Measurements from ENCODE around the gene RPL41.
"Not testable (repeated sequence)": the region's sequence is repeated elsewhere in the genome, so short reads cannot be mapped to it uniquely, and the experiment has no call there.

RPL41 gene

DNA sequence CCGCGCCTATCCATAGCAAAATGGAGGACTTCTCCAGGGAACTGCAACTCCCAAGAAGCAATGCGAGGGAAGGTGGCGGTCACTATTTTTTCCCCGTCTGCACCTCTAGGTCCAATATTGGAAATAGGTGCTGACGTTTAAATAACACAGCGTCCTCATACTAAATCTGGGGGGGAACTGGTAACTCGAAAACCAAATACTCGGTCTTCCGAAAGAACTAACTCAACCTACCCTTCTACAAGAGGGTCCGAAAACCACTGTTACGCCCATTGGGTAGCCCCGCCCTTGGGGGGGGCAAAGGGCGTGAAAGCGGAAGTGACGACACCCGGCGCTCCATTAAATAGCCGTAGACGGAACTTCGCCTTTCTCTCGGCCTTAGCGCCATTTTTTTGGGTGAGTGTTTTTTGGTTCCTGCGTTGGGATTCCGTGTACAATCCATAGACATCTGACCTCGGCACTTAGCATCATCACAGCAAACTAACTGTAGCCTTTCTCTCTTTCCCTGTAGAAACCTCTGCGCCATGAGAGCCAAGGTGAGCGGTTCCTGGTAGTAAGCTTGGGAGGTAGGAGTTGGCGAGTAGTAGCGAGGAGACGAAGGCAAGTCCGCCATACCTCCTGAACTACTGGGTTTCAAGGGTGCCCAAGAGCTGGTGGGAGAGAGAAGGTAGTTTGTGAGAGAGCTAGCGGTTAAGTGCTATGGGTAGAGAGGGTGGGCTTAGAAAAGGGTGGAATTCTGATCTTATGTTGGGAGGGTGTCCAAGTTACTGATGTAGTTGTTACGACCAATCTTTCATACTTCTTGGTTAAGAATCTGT lies at the start of gene RPL41:
TSS of gene RPL41 (plus strand) at position 367 of the 815 bp plus-strand sequence.
- peak; percentile 88 to 99 for DNase-seq

DNA sequence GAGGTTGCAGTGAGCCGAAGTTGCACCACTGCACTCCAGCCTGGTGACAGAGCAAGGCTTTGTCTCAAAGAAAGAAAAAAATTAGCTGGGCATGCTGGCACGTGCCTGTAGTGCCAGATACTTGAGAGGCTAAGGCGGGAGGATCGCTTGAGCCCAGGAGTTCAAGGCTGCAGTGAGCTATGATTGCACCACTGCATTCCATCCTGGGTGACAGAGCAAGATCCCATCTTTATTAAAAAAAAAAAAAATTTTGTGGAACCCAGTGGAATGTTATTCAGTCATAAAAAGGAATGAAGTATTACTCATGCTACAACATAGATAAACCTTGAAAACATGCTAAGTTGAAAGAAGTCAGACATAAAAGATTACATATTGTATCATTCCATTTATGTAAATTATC lies 44.8 kb upstream of the RPL41 start:
- DNase-seq = no peak

DNA sequence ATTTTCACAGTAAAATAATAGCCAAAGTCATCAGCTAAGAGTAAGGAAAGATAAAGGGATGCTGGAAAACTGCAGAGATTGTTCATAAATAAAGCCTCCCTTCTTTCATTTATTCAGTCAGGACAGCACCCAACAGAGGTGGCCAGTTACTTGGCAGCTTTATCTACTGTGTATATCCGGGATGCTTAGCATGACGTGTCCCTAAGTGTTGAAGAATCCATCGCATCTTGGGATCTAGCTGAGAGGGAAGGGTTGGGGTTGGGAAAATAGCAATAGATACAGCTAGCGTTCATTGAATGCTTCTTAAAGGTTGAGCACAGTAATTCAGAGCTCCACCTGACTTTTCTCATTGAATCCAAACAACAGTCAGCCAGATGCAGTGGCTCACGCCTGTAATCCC lies 42.0 kb upstream of the RPL41 start:
- no peak for DNase-seq

DNA sequence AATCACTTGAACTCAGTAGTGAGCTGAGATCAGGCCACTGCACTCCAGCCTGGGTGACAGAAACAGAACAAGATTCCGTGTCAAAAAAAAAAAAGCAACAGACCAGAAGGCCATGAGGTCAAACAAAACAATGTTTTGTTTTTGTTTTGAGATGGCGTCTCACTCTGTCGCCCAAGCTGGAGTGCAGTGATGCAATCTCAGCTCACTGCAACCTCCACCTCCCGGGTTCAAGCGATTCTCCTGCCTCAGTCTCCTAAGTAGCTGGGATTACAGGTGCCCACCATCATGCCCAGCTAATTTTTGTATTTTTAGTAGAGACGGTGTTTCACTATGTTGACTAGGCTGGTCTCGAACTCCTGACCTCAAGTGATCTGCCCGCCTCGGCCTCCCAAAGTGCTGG lies 38.5 kb upstream of the RPL41 start:
- not testable (repeated sequence) for DNase-seq

DNA sequence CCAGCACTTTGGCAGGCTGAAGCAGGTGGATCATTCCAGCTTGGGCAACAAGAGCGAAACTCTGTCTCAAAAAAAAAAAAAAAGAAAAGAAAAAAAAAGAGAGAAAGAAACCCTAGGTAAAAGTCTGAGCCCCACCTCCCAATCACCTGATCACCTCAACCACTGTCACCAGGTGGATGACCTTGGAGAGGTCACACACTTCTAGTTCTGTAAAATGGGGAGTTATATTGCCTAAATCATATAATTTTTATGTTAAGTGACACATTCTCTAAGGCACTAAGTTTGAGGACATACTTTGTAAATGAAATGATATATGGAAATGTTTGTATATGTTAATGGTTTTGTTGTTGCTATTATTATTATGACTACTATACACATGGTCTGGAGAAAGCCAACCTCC lies 38.0 kb upstream of the RPL41 start:
- no peak for DNase-seq

DNA sequence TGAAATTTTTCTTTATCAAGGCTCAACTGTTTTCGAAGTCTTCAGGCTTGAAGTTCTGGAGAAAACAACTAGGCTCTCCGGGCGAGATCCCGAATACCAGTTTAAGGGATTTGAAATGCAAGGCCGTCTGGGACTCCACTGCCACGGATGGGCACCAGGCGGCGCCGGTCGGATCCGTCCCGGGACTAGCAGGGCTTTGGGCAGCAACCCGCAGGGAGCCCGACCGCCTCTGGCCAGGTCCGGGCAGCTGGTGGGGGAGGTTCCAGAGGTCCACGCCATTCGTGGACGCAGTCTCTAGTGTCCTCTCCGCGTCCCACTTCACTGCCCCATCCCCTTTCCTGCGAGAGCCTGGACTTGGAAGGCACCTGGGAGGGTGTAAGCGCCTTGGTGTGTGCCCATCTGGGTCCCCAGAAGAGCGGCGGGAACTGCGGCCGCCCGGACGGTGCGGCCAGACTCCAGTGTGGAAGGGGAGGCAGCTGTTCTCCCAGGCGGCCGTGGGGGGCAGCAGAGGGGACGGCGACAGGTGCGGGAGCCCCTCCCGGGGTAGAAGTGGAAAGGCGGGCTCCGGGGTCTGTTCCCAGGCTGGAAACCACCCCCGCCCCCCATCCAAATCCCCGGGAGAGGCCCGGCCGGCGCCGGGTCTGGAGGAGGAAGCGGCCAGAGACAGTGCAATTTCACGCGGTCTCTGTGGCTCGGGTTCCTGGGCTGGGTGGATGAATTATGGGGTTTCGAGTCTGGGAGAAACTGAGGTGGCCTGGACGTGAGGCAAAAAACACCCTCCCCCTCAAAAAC lies 37.3 kb upstream of the RPL41 start:
- DNase-seq = peak; percentile 70 to 84

DNA sequence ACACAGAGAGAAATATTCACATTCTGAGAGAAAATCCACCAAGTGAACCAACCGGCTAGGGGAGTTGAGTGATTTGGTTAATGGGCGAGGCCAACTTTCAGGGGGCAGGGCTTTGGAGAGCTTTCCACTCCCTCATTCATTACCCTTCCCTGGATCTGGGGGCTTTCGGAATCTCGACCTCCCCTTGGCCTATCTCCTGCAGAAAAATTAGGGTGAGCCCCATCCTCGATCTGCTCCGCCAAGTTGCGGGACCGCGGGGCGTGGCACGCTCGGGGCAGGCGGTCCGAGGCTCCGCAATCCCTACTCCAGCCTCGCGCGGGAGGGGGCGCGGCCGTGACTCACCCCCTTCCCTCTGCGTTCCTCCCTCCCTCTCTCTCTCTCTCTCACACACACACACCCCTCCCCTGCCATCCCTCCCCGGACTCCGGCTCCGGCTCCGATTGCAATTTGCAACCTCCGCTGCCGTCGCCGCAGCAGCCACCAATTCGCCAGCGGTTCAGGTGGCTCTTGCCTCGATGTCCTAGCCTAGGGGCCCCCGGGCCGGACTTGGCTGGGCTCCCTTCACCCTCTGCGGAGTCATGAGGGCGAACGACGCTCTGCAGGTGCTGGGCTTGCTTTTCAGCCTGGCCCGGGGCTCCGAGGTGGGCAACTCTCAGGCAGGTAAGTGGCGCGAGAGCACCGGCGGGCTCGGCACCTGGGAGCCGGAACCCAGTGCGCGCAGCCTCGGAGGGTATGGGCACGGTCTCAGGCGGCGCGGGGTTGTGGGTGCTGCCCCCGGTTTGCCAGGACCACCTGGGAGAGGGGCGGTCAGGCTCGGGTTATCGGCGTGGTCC lies 36.5 kb upstream of the RPL41 start, which contains the start of gene ERBB3:
TSS of gene ERBB3 (plus strand) at position 443 of the 833 bp plus-strand sequence. CDS start at position 579, 136 bp downstream.
- peak; percentile 35 to 67 for DNase-seq

DNA sequence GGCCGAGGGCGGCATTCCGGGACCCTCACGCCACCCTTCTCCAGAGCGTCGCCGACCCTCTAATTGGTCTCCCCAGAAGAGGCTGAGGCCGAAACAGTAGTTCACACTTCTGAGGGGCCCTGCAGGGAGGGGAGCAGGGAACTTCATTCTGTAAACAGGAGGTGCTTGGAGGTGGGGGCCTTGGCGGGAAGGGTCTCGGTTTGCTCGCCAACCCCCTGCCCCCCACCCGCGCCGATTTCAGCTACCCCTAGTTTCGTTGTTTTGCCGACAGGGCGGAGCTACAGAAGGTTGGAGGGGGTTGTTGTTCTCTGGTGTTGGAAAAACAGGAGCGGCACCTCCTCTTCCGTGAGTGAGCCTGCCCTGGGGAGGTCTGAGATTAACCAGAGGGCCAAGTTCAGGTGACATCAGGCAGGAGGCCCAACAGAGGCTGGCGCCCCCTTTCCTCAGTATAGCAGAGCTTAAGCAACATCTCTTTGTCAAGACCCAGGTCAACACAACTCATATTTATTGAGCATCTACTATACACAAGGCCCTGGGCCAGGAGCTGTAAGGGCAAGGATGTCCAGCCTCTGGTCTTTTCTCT lies 35.8 kb upstream of the RPL41 start:
- no peak for DNase-seq

DNA sequence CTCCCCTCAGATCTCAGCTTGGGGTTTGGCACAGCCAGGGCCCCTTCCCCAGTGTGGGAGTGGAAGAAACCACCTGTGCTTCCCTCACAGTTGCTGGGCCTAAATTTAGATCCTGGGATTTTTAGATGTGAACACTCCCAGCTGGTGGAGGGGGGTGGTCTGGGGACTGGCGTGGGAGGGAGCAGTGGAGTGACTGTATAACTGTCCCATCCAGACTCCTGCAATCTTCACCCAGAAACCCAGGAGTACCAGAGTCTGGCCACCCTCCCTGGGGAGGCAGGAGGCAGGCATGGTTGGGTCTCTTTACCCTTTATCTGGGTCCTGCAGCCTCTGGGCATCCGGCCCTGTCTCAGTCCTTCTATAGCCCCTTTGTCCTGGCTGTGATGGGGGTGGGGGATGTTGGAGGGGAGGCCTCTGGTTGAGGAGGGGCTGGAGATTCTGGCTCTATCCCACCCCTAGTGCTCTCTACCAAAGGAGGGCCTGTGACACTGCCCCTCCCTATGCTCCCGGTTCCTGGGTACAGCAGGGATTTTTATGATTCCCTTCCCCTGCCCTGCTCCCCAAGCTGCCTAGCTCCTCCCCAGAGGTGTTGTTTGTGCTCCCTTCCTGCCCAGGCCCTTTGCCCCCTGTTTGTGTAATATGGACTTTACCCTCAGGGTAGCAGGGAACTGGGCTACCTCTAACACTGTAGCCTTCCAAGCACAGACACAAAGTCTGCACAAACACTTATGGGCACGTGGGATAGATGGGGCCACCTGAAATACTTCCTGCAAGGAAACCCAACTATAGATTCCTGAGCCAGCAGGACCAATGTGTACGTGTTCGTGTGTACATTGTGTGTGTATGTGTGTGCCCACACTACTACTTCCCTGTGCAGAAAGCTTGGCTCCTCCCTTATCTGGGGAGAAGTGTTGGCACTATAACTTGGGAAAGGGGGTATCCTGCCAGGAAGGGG lies 34.8 kb upstream of the RPL41 start:
- no peak for DNase-seq

DNA sequence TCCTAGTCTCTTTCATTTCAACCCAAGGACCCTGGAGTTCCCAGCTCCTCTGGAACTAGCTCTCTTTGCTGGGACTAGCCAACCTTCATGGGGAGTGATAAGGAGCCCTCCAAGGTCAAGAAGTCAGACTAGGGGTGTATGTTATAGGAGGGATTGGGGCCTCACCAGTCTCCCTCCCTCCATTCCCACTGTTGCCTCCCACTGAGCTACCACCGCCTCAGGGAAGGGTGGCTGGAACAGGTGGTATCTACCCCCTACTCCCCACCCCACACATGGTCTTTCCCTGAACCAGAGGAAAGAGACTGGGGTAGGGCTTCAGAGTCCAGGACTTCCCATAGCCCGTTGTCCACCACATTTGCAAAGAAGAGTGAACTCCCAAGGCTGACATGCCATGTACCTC lies 34.1 kb upstream of the RPL41 start:
- no peak for DNase-seq

DNA sequence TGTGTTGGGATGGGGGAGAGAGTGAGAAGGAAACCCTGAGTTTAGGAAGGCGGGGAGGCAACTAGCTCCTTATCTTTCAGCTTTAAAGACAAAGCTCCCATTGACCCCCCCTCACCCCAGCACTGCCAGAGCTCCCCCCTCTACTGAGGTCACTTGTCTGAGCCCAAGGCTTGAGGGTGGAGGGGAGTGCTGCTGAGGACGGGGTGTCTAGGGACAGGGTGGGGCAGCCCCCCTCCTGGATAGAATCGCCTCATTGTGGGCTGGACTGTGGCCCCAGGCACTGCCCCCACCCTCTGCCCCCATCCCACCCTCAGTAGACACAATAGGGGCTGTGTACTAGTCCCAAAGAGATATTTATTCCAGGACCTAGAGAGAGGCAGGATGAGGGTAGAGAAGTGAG lies 33.5 kb upstream of the RPL41 start:
- no peak for DNase-seq

DNA sequence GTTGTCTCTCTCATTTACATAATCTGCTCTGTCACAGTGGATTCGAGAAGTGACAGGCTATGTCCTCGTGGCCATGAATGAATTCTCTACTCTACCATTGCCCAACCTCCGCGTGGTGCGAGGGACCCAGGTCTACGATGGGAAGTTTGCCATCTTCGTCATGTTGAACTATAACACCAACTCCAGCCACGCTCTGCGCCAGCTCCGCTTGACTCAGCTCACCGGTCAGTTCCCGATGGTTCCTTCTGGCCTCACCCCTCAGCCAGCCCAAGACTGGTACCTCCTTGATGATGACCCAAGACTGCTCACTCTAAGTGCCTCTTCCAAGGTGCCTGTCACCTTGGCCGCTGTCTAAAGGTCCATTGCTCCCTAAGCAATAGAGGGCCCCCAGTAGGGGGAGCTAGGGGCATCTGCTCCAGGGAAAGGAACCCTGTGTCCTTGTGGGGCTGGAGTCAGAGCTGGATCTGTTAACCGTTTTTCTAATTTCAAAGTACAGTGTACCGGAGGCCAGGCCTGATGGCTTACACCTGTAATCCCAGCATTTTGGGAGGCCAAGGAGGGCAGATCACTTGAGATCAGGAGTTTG lies 31.4 kb upstream of the RPL41 start:
- DNase-seq = peak; percentile 14 to 49

DNA sequence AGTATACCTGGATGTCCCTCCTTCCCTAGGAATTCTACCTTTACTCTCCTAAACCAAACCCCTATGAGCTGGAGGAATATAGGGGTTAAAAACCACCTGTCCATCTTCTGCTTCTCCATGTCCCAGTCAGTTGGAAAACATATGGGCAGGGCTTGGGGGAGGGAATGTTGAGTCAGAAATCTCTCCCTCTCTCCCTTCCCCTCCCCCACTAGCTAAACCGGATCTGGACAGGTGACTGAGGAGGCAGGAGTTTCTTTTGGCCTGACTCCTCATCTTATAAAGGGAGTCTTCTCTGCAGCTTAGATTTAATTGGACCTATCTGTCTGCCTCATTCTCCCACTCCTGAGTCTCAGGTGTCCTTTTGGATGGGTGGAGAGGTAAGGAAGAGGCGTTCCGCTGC lies 30.3 kb upstream of the RPL41 start:
- no peak for DNase-seq

DNA sequence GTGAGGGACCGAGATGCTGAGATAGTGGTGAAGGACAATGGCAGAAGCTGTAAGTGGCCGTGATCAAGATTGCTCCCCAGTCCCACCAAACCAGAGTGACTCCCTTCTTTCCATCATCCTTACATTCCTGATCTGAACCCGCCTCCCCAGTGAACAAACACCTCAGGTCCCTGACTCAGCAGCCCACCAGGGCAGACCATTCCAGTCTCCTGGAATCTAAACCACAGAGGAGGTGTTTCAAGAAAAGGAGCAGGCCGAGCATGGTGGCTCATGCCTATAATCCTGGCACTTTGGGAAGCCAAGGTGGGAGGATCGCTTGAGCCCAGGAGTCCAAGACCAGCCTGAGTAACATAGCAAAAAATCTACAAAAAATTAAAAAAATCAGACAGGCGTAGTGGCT lies 29.8 kb upstream of the RPL41 start:
- no peak for DNase-seq

DNA sequence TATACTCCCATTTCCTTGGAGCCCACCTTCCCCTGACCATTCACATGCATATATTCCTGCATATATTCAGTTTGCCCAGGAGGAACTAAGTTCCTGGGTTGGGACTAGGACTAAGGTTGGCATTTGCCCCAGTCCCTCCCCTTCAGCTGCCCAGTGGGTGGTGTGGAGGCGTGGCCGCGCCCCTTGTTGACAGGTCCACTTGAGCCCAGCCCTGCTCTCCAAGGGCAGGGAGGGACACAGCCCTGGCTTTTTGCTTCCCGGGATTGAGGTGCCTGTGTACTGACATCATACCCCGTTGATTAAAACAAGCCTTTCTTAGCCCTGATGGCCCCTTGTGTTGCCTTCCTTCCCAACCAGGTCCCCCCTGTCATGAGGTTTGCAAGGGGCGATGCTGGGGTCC lies 29.2 kb upstream of the RPL41 start:
- DNase-seq = peak; percentile 39 to 55

DNA sequence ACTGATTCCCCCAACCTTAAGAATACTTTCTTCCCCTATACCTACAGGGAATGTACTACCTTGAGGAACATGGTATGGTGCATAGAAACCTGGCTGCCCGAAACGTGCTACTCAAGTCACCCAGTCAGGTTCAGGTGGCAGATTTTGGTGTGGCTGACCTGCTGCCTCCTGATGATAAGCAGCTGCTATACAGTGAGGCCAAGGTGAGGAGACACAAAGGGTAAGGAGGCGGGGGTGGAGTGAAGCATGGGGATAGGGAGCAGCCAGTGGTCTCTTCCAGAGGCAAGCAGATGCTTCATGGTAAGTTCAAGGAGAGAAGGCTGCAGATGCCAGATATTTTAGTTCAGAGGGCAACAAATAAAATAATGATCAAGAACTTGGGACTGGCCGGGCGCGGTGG lies 18.7 kb upstream of the RPL41 start:
- no peak for DNase-seq

DNA sequence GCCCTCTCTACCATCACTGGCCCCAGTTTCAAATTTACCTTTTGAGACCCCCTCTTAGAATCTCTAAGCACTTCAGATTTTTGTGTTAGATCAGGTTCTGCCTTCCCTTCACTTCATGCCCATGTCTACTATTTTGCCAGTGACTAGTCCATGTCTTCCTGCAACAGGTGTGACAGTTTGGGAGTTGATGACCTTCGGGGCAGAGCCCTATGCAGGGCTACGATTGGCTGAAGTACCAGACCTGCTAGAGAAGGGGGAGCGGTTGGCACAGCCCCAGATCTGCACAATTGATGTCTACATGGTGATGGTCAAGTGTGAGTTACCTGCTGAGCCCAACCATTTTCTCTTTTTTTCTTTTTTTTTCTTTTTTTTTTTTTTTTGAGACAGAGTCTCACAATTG lies 17.8 kb upstream of the RPL41 start:
- no peak for DNase-seq

DNA sequence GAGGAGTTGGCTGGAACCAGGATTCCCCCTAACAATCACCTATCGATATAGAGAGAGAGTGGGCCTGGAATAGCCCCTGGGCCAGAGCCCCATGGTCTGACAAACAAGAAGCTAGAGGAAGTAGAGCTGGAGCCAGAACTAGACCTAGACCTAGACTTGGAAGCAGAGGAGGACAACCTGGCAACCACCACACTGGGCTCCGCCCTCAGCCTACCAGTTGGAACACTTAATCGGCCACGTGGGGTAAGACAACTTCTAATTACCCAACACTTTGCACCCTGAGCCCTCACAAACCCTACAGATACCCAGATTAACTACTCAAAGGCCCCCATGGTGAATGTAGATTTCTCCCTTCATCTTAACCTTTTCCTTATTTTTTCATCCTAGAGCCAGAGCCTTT lies 16.6 kb upstream of the RPL41 start:
- DNase-seq = no peak

DNA sequence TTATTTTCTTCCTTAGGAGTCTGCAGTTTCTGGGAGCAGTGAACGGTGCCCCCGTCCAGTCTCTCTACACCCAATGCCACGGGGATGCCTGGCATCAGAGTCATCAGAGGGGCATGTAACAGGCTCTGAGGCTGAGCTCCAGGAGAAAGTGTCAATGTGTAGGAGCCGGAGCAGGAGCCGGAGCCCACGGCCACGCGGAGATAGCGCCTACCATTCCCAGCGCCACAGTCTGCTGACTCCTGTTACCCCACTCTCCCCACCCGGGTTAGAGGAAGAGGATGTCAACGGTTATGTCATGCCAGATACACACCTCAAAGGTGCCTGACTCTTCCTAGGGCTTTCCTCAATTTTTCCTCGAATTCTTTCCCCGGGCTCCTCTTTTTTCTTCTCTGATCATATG lies 15.4 kb upstream of the RPL41 start:
- no peak for DNase-seq

DNA sequence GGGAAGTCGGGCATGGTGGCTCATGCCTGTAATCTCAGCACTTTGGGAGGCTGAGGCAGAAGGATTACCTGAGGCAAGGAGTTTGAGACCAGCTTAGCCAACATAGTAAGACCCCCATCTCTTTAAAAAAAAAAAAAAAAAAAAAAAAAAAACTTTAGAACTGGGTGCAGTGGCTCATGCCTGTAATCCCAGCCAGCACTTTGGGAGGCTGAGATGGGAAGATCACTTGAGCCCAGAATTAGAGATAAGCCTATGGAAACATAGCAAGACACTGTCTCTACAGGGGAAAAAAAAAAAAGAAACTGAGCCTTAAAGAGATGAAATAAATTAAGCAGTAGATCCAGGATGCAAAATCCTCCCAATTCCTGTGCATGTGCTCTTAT lies 13.8 kb upstream of the RPL41 start:
- DNase-seq = no peak

DNA sequence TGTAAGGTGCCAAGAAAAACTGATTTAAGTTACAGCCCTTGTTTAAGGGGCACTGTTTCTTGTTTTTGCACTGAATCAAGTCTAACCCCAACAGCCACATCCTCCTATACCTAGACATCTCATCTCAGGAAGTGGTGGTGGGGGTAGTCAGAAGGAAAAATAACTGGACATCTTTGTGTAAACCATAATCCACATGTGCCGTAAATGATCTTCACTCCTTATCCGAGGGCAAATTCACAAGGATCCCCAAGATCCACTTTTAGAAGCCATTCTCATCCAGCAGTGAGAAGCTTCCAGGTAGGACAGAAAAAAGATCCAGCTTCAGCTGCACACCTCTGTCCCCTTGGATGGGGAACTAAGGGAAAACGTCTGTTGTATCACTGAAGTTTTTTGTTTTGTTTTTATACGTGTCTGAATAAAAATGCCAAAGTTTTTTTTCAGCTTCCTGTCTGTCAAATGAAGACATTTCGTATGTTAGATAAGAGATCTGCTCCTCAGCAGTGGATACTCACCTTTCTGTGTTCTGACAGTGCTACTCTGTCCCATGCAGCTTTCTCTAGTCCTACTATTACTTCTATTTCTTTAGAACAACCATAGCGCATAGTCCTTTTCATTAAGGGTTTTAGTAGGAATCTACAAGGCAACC lies 13.2 kb upstream of the RPL41 start:
- DNase-seq = no peak
